ENCODE results near the gene GRM7. TPM values are rescaled to one million over a fixed set of nuclear protein-coding genes. Genes with fewer than 3 reads are reported as not detected.

GRM7 gene
- total RNA-seq, 6 donors from 2014 or later = 0.46 to 8.6 TPM; not detected in 4

DNA sequence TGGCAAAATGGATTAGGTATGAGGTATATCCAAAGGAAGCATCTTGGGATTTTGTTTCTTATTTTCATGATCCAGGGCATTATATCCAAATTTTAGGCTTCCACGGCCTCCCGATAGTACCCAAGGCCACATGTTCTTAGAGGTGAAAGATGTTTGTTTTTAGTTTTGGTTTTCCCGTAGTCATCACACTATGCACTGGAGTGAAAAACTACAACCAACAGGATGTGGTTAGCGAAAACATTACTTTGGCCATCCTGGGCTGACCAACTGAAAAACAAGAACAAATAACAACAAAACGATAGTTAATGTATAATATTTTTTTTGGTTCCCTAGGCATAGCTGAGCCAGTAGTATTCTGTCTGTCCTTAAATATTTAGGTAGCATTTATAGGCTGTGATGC is 749.7 kb downstream of the GRM7 start:
- no peak for DNase-seq
- 94 to 95% methylated on average over 5 of the region's 5 CpGs for WGBS, 2 donors

DNA sequence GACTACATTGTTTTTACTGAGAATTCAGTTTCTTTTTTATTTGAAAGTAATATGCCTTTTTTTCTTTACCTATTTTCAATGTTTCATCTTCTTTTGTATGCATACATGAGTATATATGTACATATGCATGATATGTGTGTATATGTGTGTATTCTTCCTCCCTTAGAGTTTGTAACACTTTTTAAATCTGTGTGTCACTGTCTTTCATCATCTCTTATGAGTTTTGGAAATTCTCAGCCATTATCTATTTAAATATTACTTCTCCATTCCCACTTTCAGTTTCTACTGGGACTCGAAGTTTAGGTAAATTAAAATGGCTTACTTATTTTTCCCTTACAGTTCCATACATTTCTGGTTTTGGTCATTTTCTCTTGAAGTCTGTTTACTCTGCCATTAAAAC is 754.1 kb downstream of the GRM7 start:
- no peak overlapping the region for H3K27ac ChIP-seq
- no peaks in the 10 kb centered on the region for H3K27me3 ChIP-seq
- DNase-seq = no peak
- H3K36me3 ChIP-seq = no peaks in the 10 kb centered on the region
- ATAC-seq (ENCODE audit: low FRiP score in 2 of 2) = no peak
- no peak overlapping the region for H3K4me3 ChIP-seq
- no peaks in the 10 kb centered on the region for H3K4me1 ChIP-seq
- TF ChIP-seq POLR2AphosphoS5 (IDR thresholded peaks at IDR 0.05) = no peak
- TF ChIP-seq, protein P1, sequence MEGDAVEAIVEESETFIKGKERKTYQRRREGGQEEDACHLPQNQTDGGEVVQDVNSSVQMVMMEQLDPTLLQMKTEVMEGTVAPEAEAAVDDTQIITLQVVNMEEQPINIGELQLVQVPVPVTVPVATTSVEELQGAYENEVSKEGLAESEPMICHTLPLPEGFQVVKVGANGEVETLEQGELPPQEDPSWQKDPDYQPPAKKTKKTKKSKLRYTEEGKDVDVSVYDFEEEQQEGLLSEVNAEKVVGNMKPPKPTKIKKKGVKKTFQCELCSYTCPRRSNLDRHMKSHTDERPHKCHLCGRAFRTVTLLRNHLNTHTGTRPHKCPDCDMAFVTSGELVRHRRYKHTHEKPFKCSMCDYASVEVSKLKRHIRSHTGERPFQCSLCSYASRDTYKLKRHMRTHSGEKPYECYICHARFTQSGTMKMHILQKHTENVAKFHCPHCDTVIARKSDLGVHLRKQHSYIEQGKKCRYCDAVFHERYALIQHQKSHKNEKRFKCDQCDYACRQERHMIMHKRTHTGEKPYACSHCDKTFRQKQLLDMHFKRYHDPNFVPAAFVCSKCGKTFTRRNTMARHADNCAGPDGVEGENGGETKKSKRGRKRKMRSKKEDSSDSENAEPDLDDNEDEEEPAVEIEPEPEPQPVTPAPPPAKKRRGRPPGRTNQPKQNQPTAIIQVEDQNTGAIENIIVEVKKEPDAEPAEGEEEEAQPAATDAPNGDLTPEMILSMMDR (IDR thresholded peaks at IDR 0.05) = no peak
- TF ChIP-seq POLR2A (IDR thresholded peaks at IDR 0.05) = no peak
- TF ChIP-seq EP300 (IDR thresholded peaks at IDR 0.05) = no peak
- no peaks in the 10 kb centered on the region for H3K9me3 ChIP-seq
- WGBS, 2 donors = 74 to 81% methylated on average over 1 of the region's 1 CpG

More for the DNA sequence above, 749.7 kb downstream of the GRM7 start:
- TF ChIP-seq POLR2A (IDR thresholded peaks at IDR 0.05) = no peak
- no peak for TF ChIP-seq EP300 (IDR thresholded peaks at IDR 0.05)
- no peak for TF ChIP-seq POLR2AphosphoS5 (IDR thresholded peaks at IDR 0.05)
- TF ChIP-seq, protein P1 (IDR thresholded peaks at IDR 0.05) = no peak
- no peak overlapping the region for H3K27ac ChIP-seq
- H3K27me3 ChIP-seq = no peaks in the 10 kb centered on the region
- H3K4me1 ChIP-seq = no peaks in the 10 kb centered on the region
- H3K4me3 ChIP-seq = no peak overlapping the region
- H3K9me3 ChIP-seq = no peaks in the 10 kb centered on the region
- no peaks in the 10 kb centered on the region for H3K36me3 ChIP-seq
- ATAC-seq (ENCODE audit: low FRiP score in 2 of 2) = no peak

DNA sequence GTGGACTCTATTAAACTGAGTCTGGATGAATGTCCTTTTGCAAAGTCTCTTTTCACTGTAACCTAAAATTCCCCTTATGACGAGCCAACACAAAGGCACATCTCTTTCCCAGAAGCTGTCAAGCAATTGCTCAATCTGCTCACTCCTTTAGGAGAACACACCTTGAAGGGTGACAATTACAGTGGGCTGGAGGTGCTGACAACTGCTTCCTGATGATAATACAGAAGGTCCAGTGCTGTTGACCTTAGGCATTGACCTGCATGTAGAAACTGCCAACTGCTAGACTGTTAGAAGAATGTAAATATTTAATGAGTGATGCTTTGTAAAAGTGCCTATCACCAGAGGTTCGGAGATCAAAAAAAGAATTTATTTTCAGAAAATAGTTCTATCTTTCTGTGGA is 757.7 kb downstream of the GRM7 start:
- no peak overlapping the region for H3K4me3 ChIP-seq
- WGBS, 2 donors = 54 to 60% methylated on average over 2 of the region's 2 CpGs

DNA sequence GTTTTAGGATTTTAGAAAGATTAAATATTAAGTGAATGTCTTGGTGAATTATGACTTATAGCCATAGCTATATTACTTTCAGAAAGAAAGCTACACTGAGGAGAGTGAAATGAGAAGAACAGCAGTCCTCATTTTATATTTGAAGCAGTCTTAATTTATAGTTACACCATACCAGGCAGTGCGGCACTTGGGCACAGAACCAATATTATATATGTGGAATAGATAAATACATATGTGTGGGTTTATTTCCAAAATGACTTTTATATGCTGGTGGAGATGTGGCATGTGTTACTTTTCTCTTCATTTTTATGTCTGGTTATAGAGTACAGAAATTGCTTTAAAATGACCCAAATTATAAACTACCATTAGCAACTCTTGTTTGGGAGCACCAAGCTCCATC is 759.5 kb downstream of the GRM7 start:
- ATAC-seq (ENCODE audit: low FRiP score in 2 of 2) (no peak), DNase-seq (no peak)
- WGBS, 2 donors = 87 to 97% methylated on average over 1 of the region's 1 CpG
- H3K27ac ChIP-seq = no peak overlapping the region
- TF ChIP-seq EP300 (IDR thresholded peaks at IDR 0.05) (no peak), POLR2A (IDR thresholded peaks at IDR 0.05) (no peak), POLR2AphosphoS5 (IDR thresholded peaks at IDR 0.05) (no peak)
- no peaks in the 10 kb centered on the region for H3K36me3 ChIP-seq
- no peaks in the 10 kb centered on the region for H3K27me3 ChIP-seq
- H3K4me3 ChIP-seq = no peak overlapping the region
- H3K9me3 ChIP-seq = no peaks in the 10 kb centered on the region
- H3K4me1 ChIP-seq = no peaks in the 10 kb centered on the region

More for the DNA sequence above, 757.7 kb downstream of the GRM7 start:
- Histone ChIP-seq H3K27me3 (no peaks in the 10 kb centered on the region), H3K4me1 (no peaks in the 10 kb centered on the region), H3K9me3 (no peaks in the 10 kb centered on the region), H3K27ac (no peak overlapping the region), H3K36me3 (no peaks in the 10 kb centered on the region)
- TF ChIP-seq, protein P1 (IDR thresholded peaks at IDR 0.05) = no peak
- TF ChIP-seq POLR2A (IDR thresholded peaks at IDR 0.05) (no peak), EP300 (IDR thresholded peaks at IDR 0.05) (no peak), POLR2AphosphoS5 (IDR thresholded peaks at IDR 0.05) (no peak)
- DNase-seq (no peak), ATAC-seq (ENCODE audit: low FRiP score in 2 of 2) (no peak)

DNA sequence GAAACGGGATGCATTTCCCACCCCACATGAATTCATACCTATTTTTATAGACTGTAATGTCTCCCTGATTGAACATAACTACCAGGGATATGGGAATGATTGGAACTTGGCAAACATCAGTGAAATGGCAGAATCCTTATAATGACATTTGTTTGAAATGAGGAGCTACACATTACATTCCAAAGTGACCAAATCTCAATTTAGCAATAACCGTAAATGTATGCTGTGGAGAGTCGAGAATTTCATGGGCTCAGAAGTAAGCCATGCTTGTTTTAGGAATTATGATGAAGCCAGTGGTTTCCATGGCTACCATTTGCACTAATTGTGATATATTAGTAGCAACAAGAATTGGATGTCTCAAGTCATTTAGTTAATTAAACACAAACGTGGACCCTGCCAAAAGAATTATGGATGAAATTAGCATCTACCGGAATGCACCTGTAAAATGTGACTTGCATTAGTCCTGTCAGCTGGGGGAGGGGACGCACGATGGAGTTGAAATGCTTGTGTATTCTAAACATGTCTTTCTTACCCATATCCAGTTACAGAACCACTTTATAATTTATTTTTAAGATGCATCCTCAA is 760.2 kb downstream of the GRM7 start:
- Histone ChIP-seq H3K9me3 (no peaks in the 10 kb centered on the region), H3K4me3 (no peak overlapping the region), H3K36me3 (no peaks in the 10 kb centered on the region), H3K4me1 (no peaks in the 10 kb centered on the region), H3K27me3 (no peaks in the 10 kb centered on the region), H3K27ac (no peak overlapping the region)
- TF ChIP-seq POLR2A (IDR thresholded peaks at IDR 0.05) = no peak
- no peak for TF ChIP-seq EP300 (IDR thresholded peaks at IDR 0.05)
- TF ChIP-seq POLR2AphosphoS5 (IDR thresholded peaks at IDR 0.05) = no peak
- TF ChIP-seq, protein P1 (IDR thresholded peaks at IDR 0.05) = no peak
- 83 to 88% methylated on average over 7 of the region's 7 CpGs for WGBS, 2 donors
- no peak for DNase-seq
- no peak for ATAC-seq (ENCODE audit: low FRiP score in 2 of 2)
